ENCODE data around the gene COL20A1. TPM values are rescaled to one million over a fixed set of nuclear protein-coding genes. Genes with fewer than 3 reads are reported as not detected.

The COL20A1 gene
- total and polyA plus RNA-seq, 4 donors = 0.09 to 0.15 TPM; not detected in 2

GRCh38 chr20:63273635-63274380 is 19.2 kb upstream of the COL20A1 start:
- Histone ChIP-seq H3K9me3 (ENCODE audit: control insufficient read depth, low read length) (no peaks in the 10 kb centered on the region), H3K27ac (ENCODE audit: low read depth in 1 of 2, low read length in 2 of 2) (no peak overlapping the region), H3K36me3 (ENCODE audit: control insufficient read depth in 1 of 2, insufficient read depth in 2 of 2, low read length in 1 of 2) (no peaks in the 10 kb centered on the region), H3K27me3 (ENCODE audit: control insufficient read depth in 1 of 2, insufficient read depth in 2 of 2, low read length in 1 of 2) (no peaks in the 10 kb centered on the region), H3K4me1 (ENCODE audit: control insufficient read depth in 1 of 2, insufficient read depth in 2 of 2, low read length in 2 of 2) (no peaks in the 10 kb centered on the region), H3K4me3 (ENCODE audit: low read length in 2 of 2) (peak overlapping the region in 1 of 2 donors; percentile 94)
- intact Hi-C loops (cut with DNase I) = no loop called here
- 22 to 25% methylated on average over 20 of the region's 20 CpGs for WGBS, 2 donors
- DNase-seq (no peak), ATAC-seq (ENCODE audit: low FRiP score) (no peak)

GRCh38 chr20:63274381-63275228 is 18.4 kb upstream of the COL20A1 start:
- Histone ChIP-seq H3K27me3 (ENCODE audit: control insufficient read depth in 1 of 2, insufficient read depth in 2 of 2, low read length in 1 of 2) (no peaks in the 10 kb centered on the region), H3K36me3 (ENCODE audit: control insufficient read depth in 1 of 2, insufficient read depth in 2 of 2, low read length in 1 of 2) (no peaks in the 10 kb centered on the region), H3K4me1 (ENCODE audit: control insufficient read depth in 1 of 2, insufficient read depth in 2 of 2, low read length in 2 of 2) (no peaks in the 10 kb centered on the region), H3K4me3 (ENCODE audit: low read length in 2 of 2) (no peak overlapping the region), H3K27ac (ENCODE audit: low read depth in 1 of 2, low read length in 2 of 2) (no peak overlapping the region), H3K9me3 (ENCODE audit: control insufficient read depth, low read length) (no peaks in the 10 kb centered on the region)
- DNase-seq (no peak), ATAC-seq (ENCODE audit: low FRiP score) (no peak)
- 73 to 74% methylated on average over 17 of the region's 17 CpGs for WGBS, 2 donors
- intact Hi-C loops (cut with DNase I) = no loop called here

- intact Hi-C loops (cut with DNase I) = no loop called here
- no peaks in the 10 kb centered on the region for H3K27me3 ChIP-seq (ENCODE audit: control insufficient read depth in 1 of 2, insufficient read depth in 2 of 2, low read length in 1 of 2)
- no peak for DNase-seq
- no peaks in the 10 kb centered on the region for H3K9me3 ChIP-seq (ENCODE audit: control insufficient read depth, low read length)
- no peak for ATAC-seq (ENCODE audit: low FRiP score)
- H3K36me3 ChIP-seq (ENCODE audit: control insufficient read depth in 1 of 2, insufficient read depth in 2 of 2, low read length in 1 of 2) = no peaks in the 10 kb centered on the region
- no peaks in the 10 kb centered on the region for H3K4me1 ChIP-seq (ENCODE audit: control insufficient read depth in 1 of 2, insufficient read depth in 2 of 2, low read length in 2 of 2)
- 91 to 92% methylated on average over 18 of the region's 18 CpGs for WGBS, 2 donors
- no peak overlapping the region for H3K27ac ChIP-seq (ENCODE audit: low read depth in 1 of 2, low read length in 2 of 2)
- H3K4me3 ChIP-seq (ENCODE audit: low read length in 2 of 2) = no peak overlapping the region
Observed at GRCh38 chr20:63275825-63276224, 17.2 kb upstream of the COL20A1 start.

GRCh38 chr20:63276956-63277355 is 16.0 kb upstream of the COL20A1 start:
- Histone ChIP-seq H3K9me3 (ENCODE audit: control insufficient read depth, low read length) (no peaks in the 10 kb centered on the region), H3K4me3 (ENCODE audit: low read length in 2 of 2) (no peak overlapping the region), H3K36me3 (ENCODE audit: control insufficient read depth in 1 of 2, insufficient read depth in 2 of 2, low read length in 1 of 2) (no peaks in the 10 kb centered on the region), H3K27me3 (ENCODE audit: control insufficient read depth in 1 of 2, insufficient read depth in 2 of 2, low read length in 1 of 2) (no peaks in the 10 kb centered on the region), H3K27ac (ENCODE audit: low read depth in 1 of 2, low read length in 2 of 2) (no peak overlapping the region), H3K4me1 (ENCODE audit: control insufficient read depth in 1 of 2, insufficient read depth in 2 of 2, low read length in 2 of 2) (no peaks in the 10 kb centered on the region)
- DNase-seq (no peak), ATAC-seq (ENCODE audit: low FRiP score) (no peak)
- intact Hi-C loops (cut with DNase I) = no loop called here
- 90 to 94% methylated on average over 20 of the region's 20 CpGs for WGBS, 2 donors

GRCh38 chr20:63277466-63278272 is 15.3 kb upstream of the COL20A1 start:
- no peaks in the 10 kb centered on the region for H3K36me3 ChIP-seq (ENCODE audit: control insufficient read depth in 1 of 2, insufficient read depth in 2 of 2, low read length in 1 of 2)
- whole genome bisulfite sequencing, 2 donors = 90 to 92% methylated on average over 30 of the region's 30 CpGs
- DNase-seq (peak in 1 of 2 donors; percentile 36), ATAC-seq (ENCODE audit: low FRiP score) (no peak)
- no peaks in the 10 kb centered on the region for H3K27me3 ChIP-seq (ENCODE audit: control insufficient read depth in 1 of 2, insufficient read depth in 2 of 2, low read length in 1 of 2)
- intact Hi-C loops (cut with DNase I) = no loop called here
- no peaks in the 10 kb centered on the region for H3K9me3 ChIP-seq (ENCODE audit: control insufficient read depth, low read length)
- no peak overlapping the region for H3K4me3 ChIP-seq (ENCODE audit: low read length in 2 of 2)
- H3K27ac ChIP-seq (ENCODE audit: low read depth in 1 of 2, low read length in 2 of 2) = no peak overlapping the region
- no peaks in the 10 kb centered on the region for H3K4me1 ChIP-seq (ENCODE audit: control insufficient read depth in 1 of 2, insufficient read depth in 2 of 2, low read length in 2 of 2)

- WGBS, 2 donors = 73 to 78% methylated on average over 17 of the region's 17 CpGs
- Histone ChIP-seq H3K27ac (ENCODE audit: low read depth in 1 of 2, low read length in 2 of 2) (no peak overlapping the region), H3K9me3 (ENCODE audit: control insufficient read depth, low read length) (no peaks in the 10 kb centered on the region), H3K27me3 (ENCODE audit: control insufficient read depth in 1 of 2, insufficient read depth in 2 of 2, low read length in 1 of 2) (no peaks in the 10 kb centered on the region), H3K4me1 (ENCODE audit: control insufficient read depth in 1 of 2, insufficient read depth in 2 of 2, low read length in 2 of 2) (no peaks in the 10 kb centered on the region), H3K4me3 (ENCODE audit: low read length in 2 of 2) (no peak overlapping the region), H3K36me3 (ENCODE audit: control insufficient read depth in 1 of 2, insufficient read depth in 2 of 2, low read length in 1 of 2) (peaks cover 0 to 3% of the 10 kb centered on the region in 2 donors)
- intact Hi-C loops (cut with DNase I) = no loop called here
- DNase-seq (peak in 1 of 2 donors; percentile 31), ATAC-seq (ENCODE audit: low FRiP score) (no peak)
Observed at GRCh38 chr20:63278661-63279060, 14.3 kb upstream of the COL20A1 start.

GRCh38 chr20:63279931-63280330 is 13.1 kb upstream of the COL20A1 start:
- ATAC-seq (ENCODE audit: low FRiP score) = no peak
- Histone ChIP-seq H3K4me3 (ENCODE audit: low read length in 2 of 2) (no peak overlapping the region), H3K27ac (ENCODE audit: low read depth in 1 of 2, low read length in 2 of 2) (no peak overlapping the region), H3K4me1 (ENCODE audit: control insufficient read depth in 1 of 2, insufficient read depth in 2 of 2, low read length in 2 of 2) (no peaks in the 10 kb centered on the region), H3K9me3 (ENCODE audit: control insufficient read depth, low read length) (no peaks in the 10 kb centered on the region), H3K36me3 (ENCODE audit: control insufficient read depth in 1 of 2, insufficient read depth in 2 of 2, low read length in 1 of 2) (peaks cover 0 to 5% of the 10 kb centered on the region in 2 donors), H3K27me3 (ENCODE audit: control insufficient read depth in 1 of 2, insufficient read depth in 2 of 2, low read length in 1 of 2) (no peaks in the 10 kb centered on the region)
- 89 to 91% methylated on average over 15 of the region's 15 CpGs for WGBS, 2 donors
- DNase-seq = peak in 1 of 2 donors; percentile 22
- intact Hi-C loops (cut with DNase I) = no loop called here

- ATAC-seq (ENCODE audit: low FRiP score) = no peak
- peaks cover 0 to 5% of the 10 kb centered on the region in 2 donors for H3K36me3 ChIP-seq (ENCODE audit: control insufficient read depth in 1 of 2, insufficient read depth in 2 of 2, low read length in 1 of 2)
- DNase-seq = peak in 1 of 2 donors; percentile 9
- H3K27ac ChIP-seq (ENCODE audit: low read depth in 1 of 2, low read length in 2 of 2) = no peak overlapping the region
- H3K4me3 ChIP-seq (ENCODE audit: low read length in 2 of 2) = no peak overlapping the region
- no peaks in the 10 kb centered on the region for H3K9me3 ChIP-seq (ENCODE audit: control insufficient read depth, low read length)
- 95 to 96% methylated on average over 6 of the region's 6 CpGs for WGBS, 2 donors
- no peaks in the 10 kb centered on the region for H3K27me3 ChIP-seq (ENCODE audit: control insufficient read depth in 1 of 2, insufficient read depth in 2 of 2, low read length in 1 of 2)
- intact Hi-C loops (cut with DNase I) = no loop called here
- H3K4me1 ChIP-seq (ENCODE audit: control insufficient read depth in 1 of 2, insufficient read depth in 2 of 2, low read length in 2 of 2) = no peaks in the 10 kb centered on the region
Observed at GRCh38 chr20:63280371-63280770, 12.6 kb upstream of the COL20A1 start.
